Stimulated activated CD4-positive, alpha-beta T cell treated with anti-CD3 and anti-CD28 coated beads, Interleukin-4, amount 100 ng/mL, for 24 hours (primary cell): ENCODE data around the gene POLR3H.
A peak's percentile ranks its signal among the peaks of the same experiment; 100 is the strongest.
"Not testable (repeated sequence)": the region's sequence is repeated elsewhere in the genome, so short reads cannot be mapped to it uniquely, and the experiment has no call there.

Experiments used
- DNase-seq: peaks from one replicate; pipeline ENCODE4 v3.0.0-alpha.2; 2020

Gene POLR3H, protein sequence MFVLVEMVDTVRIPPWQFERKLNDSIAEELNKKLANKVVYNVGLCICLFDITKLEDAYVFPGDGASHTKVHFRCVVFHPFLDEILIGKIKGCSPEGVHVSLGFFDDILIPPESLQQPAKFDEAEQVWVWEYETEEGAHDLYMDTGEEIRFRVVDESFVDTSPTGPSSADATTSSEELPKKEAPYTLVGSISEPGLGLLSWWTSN

DNA sequence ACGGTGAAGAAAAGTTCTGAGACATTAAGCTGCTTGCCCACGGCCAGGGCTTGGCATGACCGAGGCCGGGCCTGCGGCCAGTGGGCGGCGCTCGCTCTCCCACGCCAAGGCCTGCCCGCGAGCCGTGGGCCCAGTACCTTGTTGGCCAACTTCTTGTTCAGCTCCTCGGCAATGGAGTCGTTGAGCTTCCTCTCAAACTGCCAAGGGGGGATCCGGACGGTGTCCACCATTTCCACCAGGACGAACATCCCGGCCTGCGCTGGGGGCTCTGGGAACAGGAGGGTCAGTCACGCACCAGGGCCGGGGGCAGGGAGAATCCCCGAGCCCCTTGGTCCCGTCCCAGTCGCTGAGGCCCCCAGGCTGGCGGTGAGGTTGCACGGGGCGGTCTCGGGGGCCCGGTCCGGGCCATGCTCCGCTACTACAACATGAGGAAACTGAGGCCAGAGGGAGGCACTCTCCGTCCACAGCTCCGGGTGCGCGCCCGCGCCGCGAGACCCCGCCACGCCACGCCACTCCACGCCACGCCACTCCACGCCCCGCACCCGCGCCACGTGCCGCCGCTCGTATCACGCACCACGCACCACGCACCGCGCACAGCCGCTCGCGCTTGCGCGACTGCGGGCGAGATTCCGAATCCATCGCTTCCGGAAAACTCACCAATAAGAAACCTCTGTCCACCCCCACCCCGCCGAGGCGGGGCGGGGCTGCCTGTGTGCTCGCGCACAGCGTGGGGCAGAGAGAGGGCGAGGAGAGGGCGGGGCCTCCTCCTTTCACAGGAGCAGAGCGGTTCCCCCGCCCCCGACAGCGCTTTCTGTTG, at the start of gene POLR3H:
TSS of gene POLR3H (minus strand) at position 617 of the 817 bp plus-strand sequence. CDS start at position 248, 369 bp downstream.
- peak; percentile 98 for DNase-seq

DNA sequence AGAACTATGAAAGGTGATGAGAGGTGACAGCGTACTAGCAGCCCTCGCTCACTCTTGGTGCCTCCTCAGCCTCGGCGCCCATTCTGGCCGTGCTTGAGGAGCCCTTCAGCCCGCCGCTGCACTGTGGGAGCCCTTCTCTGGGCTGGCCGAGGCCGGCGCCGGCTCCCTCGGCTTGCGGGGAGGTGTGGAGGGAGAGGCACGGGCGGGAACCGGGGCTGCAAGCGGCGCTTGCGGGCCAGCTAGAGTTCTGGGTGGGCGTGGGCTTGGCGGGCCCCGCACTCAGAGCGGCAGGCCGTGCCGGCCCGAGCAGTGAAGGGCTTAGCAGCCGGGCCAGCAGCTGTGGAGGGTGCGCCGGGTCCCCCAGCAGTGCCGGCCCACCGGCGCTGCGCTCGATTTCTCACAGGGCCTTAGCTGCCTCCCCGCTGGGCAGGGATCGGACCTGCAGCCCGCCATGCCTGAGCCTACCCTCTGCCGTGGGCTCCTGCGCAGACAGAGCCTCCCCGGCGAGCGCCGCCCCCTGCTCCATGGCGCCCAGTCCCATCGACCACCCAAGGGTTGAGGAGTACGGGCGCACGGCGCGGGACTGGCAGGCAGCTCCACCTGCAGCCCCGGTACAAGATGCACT, 49.2 kb upstream of the POLR3H start:
- not testable (repeated sequence) for DNase-seq

DNA sequence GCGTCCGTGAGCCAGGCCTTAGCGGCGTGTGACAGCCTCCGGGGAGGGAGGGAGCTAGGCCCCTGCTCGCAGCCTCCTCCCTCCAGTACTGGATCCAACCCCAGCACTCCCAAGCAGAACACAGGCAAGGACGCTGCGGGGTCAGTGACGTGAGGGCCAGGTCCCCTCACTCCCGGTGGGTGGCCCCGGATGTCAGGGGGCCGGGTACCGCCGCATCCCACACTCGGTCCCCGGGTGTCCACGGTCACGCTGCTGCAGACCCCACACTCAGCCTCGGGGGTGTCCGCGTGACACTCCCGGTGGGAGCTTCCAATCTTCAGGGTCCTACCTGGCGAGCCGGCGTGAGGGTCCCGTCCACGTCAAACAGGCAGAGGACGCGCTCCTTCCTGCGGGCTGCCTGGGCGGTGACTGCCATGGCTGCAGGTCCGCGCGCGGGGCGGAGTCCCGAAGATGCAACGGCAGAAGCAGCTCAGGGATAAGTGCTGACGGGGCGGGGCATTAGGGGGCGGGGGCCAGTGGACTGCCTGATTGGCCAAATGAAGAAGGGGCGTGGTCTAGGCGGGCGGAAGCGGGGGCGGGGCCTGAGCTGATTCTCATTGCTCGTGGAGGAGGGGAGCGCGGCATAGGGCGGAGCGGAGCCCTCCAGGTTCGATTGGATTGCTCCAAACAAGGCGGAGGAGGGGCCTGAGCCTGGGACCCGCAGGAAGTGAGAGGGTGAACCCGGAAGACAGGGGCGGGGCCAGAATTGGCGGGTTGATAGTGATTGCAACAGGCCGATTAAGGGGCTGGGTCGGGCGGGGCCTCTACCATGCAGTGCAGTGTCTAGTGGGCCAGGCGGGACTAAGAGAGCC, 45.3 kb upstream of the POLR3H start, which contains the start of gene PMM1:
TSS of gene PMM1 (minus strand) at position 450 of the 851 bp plus-strand sequence. CDS start at position 415, 35 bp downstream.
- peak; percentile 100 for DNase-seq

DNA sequence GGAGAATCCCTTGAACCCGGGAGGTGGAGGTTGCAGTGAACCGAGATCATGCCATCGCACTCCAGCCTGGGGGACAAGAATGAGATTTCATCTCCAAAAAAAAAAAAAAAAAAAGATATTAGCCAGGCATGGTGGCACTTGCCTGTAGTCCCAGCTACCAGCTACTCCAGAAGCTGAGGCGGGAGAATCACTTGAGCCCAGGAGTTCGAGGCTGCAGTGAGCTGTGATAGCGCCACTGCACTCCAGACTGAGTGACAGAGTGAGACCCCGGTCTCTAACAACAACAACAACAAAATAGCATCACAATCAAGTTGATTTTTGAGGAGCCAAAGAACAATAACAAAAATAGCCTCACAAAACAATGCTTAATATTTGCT, 43.1 kb upstream of the POLR3H start:
- no peak for DNase-seq

DNA sequence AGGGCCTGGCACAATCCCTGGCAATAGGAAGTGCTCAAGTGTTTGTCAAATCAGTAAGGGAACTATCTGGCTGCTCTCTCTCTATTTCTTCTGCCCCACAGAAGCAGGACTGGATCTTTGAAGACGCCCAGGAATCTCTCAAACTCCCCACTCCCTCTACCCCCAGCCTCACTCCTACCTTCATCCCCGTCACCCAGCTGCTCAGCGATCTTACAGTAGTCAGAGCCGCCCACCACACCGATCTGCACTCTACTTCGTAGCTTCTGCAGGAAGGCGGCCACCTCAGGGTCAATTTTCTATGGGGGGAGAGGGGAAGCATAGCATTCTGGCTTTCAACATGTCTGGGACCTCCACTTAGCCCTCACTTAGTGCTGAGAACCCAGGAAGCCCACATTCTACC, 41.6 kb upstream of the POLR3H start:
- DNase-seq, result no peak

DNA sequence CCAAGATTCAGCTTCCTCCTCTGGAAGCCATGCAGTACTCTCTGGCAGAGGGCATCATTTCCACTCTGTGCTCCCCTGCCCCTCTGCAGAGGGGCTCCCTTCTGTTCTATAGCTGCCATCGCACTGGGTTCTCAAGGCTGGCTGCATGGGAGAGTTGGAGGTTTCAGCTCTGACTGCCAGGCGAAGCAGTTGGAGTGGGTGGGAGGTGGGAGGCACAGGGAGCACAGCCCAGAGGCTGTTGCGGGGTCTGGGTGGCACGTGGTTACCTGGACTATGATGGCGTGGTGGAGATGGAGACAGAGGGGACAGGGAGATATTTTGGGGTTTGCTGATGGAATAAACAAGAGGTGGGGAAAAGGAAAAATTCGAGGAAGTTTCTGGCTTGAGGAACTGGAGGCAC, 40.6 kb upstream of the POLR3H start:
- DNase-seq, result no peak

DNA sequence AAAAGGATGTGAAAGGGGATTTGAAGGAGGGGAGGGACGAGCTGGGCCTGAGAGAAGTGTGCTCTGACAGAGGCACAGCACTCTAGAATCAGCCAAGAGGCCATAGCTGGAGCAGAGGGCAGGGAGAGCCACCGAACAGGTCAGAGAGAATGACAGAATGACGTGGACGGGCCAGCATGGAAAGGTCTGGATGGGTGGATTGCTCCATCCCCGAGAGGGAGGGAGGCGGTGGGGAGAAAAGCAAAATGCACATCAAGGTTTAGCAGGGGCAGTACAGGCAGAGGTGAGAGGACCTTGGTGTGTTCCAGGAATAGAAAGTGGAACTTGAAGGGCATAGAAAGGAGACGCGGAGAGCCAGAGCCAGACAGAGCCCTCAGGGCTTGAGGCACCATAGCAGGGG, 38.4 kb upstream of the POLR3H start:
- DNase-seq, result no peak

DNA sequence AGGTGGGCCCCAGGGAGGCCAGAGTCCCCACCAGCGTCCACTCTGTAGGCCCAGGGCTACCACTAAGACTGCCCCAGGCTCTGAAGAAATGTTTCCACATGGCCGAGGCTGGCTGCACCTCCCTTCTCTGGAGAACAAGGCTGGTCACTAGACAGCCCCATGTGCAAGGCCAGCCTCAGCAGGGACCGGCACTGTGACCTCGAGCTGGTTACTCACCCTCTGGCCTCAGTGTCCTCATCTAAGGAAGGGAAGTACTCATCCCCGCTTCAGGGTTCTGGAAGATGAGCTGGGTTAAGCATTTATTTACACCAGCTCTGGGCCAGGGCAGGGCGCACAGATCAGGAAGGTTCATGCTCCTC, 35.7 kb upstream of the POLR3H start:
- DNase-seq, result no peak

DNA sequence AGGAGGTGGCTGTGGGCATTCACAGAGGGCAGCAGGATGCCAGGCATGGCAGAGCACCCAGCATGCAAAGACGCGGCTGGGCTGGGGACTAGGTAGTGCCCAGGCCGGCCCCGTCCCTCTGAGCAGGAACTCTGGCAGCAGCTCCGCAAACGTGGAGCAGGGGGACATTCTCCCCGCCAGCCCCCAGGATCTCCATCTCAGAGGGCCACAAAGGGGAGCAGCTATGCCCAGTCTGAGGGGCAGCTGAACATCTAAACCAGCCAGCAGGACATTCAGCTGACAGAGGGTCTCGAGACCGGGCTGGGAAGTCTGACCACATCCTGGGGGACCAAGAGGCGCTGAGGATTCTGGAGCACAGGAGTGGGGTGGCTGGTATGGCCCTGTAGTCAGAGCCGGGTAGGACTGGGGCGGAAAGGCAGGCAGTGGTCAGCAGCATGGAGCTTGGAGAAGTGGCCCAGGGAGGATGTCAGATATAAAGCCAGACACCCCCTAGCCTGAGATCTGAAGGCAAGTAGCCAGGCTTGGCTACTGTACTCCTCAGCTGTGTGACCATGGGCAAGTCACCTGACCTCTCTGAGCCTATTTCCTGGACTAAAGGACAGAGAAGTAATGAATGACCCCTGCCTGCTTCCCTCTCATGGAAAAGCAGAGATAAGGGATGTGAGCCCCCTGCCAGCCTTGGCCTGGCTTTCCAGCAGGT, 35.2 kb upstream of the POLR3H start:
- DNase-seq, result no peak

DNA sequence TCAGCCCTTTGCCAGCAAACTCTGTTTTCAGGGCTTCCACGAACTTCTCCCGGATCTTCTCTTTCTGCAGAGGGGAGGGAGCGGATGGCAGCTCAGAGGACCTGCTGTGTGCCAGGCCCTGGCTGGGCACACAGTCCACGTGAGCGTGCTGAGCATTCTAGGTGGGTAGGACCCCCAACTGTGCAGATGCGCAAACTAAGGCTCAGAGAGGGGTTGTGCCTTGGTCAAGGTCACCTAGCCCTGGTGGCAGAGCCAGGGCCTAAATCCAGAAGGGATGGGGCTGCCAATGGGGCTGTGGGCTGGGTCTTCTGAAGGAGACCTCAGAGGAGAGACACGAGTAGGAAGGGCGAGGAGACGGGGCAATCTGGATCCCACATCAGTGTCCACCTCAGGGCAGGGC, 34.5 kb upstream of the POLR3H start:
- DNase-seq, result no peak

DNA sequence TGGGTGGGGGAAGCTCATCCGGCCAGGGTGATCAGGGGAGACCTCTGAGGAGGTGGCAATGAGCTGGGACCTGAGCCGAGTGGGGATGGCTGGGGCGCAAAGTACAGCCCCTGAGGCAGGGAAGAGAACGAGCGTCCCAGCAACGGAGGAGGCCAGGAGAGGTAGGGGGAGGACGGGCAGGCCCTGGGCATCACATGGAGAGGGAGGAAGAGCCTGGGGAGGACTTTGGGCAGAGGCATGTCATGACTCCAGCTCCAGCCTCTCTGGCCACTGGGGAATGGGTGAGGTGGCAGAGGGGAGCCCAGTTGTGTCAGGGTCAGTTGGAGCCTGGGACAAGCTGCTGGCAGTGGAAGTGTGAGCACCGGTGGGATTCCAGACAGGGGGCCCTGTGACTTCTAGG, 33.8 kb upstream of the POLR3H start:
- no peak for DNase-seq

DNA sequence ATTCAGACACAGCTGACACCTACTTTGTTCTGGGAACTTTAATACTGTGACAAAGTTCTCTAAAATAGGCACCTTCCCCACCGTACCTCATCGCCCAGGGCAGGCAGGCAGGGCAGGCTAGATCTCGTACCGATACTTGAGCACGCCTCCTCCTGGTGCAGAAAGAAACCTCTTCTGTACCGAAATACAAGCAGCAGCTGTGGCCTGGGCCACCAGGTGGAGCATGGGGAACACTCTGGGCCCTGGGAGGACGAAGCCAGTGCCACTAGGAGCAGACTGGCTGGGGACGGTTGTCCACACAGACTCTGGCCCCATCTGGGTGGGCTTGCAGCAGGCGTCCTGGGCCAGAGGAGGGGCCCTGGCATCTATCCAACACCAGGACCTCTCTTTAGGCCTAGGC, 32.6 kb upstream of the POLR3H start:
- DNase-seq, result no peak

DNA sequence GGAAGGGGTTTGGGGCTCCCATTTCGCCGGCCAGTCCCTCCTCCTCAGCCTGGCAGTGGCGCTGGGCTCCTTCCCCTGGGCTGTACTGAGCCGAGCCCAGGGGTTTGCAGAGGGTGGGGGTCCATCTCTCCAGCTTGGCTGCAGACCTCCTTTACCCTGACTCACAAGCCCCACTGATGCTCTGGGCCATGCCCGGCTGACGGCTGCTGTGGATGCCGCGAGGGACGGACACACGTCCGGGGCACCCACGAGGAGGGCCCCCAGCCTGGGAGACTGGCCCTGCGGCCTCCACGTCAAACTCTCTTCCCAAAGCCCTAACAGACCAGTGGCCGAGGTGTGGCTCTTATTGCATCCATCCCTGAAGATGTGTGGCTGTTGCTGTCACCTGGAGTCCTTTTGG, 31.3 kb upstream of the POLR3H start:
- DNase-seq, result no peak

DNA sequence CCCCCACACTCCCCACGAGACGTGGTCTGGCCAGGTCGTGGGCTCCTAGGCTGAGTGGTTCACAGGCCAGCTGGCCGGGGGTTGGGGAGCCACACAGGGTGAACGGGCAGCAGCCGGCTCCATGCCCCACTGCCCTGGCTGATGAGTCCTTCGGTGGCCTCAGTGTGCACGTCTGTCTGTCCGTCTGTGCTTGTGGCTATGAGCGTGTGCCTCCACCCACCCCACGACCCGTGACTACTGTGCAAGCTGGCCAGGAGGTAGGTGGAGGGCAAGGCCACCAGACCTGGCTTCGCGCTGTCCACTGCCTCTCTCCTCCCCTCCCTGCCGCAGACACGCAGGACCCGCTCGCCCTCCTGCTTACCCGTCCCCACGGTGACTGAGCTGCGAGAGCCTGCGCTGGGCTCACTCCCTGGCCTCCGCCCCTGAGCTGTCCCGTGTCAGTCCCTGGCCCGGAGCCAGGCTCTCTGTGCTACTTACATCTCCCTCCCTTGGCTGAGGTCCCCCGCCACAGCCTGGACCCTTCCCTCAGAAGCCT, 30.6 kb upstream of the POLR3H start:
- DNase-seq, result no peak

DNA sequence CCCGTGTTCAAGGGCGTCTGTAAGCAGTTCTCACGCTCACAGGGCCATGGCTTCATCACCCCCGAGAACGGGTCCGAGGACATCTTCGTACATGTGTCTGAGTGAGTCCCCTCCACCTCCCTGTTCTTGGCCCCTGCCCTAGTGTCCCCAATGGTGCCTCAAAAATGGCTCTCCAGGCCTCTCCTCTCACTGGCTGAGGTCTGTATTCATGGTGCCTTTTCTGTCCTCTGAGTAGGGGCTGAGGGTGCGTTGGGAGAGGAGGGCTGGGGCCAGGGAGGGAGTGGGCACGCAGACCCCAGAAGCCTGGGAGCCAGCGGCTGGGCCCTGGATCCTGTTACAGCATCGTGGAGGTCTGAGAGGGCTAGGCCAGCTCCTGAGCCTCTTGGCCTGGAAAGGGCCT, 29.4 kb upstream of the POLR3H start:
- DNase-seq, result no peak

DNA sequence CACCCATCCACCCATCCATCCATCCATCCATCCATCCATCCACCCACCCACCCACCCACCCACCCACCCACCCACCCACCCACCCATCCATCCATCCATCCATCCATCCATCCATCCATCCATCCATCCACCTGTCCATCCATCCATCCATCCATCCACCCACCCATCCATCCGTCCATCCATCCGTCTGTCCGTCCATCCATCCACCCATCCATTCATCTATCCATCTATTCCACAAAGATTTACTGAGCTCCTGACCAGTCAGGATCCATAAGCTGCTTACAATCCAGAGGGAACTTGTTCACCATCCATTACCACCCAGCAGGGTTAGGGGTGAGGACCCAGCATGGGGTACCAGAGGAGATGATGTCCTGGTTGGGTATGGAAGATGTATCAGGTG, 28.0 kb upstream of the POLR3H start:
- DNase-seq, result not testable (repeated sequence)

DNA sequence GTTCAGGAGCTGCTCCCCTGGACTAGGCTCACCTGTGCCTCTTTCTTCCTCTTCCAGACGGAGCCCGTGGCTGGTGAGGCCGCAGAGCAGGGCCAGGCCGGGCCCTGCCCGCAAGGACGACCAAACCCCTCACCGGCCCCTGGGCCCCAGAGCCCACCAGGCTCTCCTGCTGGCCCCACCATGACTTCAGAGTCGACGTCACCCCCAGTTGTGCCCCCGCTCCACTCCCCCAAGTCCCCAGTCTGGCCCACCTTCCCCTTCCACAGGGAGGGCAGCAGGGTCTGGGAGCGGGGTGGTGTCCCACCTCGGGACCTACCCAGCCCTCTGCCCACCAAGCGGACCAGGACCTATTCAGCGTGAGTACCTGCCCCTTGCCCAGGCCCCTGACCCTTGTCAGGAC, 27.5 kb upstream of the POLR3H start:
- no peak for DNase-seq

DNA sequence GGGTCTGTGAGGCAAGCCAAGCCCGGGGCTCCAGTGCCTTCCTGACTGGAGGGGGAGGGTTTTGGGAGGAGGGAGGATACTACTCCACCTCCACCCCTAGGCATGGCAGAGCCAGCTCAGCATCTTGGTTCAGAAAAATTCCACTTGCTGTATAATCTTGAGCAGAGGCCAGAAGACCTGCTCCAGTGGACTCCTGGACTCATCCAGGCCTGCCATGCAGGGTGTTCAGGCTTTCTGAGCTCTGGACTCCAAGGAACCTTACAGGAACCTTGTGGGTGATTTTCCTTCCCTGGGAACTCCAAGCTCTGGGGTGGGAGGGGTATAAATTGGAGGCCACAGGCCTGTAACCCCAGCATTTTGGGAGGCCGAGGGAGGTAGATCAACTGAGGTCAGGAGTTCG, 26.0 kb upstream of the POLR3H start:
- DNase-seq, result no peak

DNA sequence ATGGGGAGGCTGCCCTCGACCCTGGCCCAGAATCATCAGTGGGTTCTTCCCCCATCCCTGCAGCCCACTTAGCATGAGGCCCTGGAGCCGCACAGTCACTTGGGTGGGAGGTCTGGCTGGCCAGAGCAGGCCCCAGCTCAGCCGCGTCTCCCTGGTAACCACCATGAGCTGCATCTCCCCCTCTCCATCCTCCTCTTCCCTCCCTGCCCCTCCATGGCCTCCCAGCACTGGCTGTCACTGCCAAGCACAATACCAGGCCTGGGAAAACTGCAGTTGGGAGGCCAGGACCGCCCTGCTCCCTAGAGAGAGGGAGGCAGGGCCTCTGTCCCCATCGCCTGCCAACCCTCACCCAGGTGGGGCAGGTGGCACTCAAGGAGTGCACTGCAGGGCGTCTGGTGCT, 24.5 kb upstream of the POLR3H start:
- no peak for DNase-seq

DNA sequence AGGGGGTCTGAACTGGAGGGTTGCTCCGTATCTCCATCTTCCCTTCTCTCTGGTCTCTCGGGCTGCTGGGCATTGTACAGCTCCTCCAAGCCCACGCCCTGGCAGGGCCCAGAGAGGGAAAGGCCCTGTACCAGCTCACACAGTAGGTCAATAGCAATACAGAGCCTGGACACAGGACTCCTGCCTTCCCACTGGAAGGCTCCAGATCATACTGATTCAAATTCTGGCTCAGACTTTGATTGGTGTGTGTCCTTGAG, 23.2 kb upstream of the POLR3H start:
- DNase-seq, result no peak

DNA sequence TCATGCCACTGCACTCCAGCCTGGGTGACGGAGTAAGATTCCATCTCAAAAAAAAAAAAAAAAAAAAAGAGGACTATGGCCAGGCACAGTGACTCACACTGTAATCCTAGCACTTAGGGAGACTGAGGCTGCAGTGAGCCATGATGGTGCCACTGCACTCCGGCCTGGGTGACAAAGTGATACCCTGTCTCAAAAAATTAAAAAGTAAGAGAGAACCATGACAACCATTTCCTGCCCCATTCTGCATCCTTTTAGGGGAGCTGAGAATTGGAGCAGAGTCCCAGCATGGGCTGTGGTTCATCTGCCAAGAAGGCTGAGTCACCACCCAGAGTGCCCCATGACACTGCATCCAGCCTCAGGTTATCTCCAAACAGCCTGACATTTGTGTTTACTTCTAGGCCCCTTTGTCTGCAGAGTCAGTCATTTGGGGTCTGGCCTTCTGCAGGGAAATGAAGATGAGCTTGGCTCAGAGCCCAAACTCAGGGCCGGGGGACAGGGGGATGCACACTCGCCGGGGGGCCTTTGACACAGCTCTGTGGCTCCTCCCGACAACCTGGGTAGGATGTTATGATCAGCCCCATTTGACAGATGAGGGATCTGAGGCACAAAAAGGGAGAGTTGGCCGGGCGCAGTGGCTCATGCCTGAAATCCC, 21.3 kb upstream of the POLR3H start:
- DNase-seq, result no peak

DNA sequence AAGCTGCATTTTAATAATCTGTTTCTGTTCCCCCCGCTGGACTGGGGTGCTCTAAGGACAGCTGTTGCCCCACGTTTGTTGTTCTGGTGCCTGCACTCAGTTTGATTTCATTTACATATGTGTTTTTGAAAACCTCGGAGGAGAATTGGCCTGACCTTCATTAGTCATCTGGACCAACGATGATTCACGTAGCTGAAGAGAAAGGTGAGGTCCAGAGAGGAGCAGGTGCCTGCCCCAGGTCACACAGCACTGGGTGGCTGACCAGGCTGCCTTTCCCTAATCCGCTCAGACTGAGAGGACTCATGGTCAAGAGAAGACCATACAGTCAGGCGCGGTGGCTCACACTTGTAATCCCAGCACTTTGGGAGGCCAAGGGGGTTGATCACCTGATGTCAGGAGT, 20.3 kb upstream of the POLR3H start:
- DNase-seq, result no peak
